ENCODE measurements around the gene UGT1A3.
"Not testable (repeated sequence)": the region's sequence is repeated elsewhere in the genome, so short reads cannot be mapped to it uniquely, and the experiment has no call there.

The UGT1A3 gene

DNA sequence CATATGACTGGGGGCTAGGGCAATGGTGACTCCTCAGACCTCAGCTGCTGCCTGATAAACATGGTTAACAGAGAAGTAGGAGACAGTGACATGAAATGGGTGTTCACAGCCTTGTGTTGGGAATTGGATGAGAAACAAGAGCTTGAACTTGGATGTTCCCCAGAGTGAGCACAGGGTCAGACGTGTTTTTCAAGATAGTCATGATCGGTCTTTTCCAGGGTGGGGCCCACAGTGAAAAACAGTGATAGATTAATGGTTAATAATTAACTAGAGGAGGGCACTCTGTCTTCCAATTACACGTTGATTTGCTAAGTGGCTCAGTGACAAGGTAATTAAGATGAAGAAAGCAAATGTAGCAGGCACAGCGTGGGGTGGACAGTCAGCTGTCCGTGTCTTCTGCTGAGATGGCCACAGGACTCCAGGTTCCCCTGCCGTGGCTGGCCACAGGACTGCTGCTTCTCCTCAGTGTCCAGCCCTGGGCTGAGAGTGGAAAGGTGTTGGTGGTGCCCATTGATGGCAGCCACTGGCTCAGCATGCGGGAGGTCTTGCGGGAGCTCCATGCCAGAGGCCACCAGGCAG, at the start of gene UGT1A3:
Gene UGT1A3, plus strand, starts transcription at position 320 of the 579 bp plus-strand sequence. Its CDS starts 85 bp downstream, at position 405.
- no peak for DNase-seq

GRCh38 chr2:233679196-233679595, 49.6 kb upstream of the UGT1A3 start:
- DNase-seq, result no peak

DNA sequence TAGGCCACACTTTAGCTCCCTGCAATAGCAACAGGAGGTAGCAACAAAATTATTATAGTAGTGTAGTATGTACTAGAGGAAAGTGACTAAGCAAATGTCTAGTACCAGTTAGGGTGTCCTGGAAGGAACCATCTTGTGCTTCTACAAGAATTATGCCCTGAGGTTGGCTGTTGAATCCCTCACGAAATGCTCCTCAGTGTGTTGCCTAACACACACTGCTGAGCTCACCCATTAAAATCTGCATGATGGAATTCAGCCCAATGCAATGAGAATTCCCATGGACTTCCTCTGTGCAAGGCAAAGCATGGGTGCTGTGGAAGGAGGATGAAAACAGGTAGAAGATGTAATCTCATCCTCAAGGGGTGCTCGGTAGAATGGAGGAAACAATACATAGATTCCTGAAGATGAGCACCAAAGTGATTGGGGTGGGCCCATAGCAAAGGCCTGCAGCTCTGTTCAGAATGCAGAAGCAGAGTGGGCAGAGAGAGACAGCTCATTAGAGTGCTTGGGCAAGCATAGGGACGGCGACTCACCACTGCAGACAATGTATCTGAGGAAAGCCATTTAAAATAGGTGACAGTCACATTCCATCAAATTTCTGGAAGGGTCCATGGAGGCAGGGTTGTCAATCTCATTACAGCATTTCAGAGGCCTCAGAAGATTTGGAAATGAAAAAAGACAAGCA, 48.3 kb upstream of the UGT1A3 start:
- no peak for DNase-seq

GRCh38 chr2:233681521-233682099, 47.2 kb upstream of the UGT1A3 start, which contains the start of gene UGT1A7:
Gene UGT1A7, plus strand, starts transcription at chr2:233681901. Its CDS starts 37 bp downstream, at chr2:233681938.
- DNase-seq, result no peak

- no peak for DNase-seq
Measured at GRCh38 chr2:233684640-233685039, 44.2 kb upstream of the UGT1A3 start.

DNA sequence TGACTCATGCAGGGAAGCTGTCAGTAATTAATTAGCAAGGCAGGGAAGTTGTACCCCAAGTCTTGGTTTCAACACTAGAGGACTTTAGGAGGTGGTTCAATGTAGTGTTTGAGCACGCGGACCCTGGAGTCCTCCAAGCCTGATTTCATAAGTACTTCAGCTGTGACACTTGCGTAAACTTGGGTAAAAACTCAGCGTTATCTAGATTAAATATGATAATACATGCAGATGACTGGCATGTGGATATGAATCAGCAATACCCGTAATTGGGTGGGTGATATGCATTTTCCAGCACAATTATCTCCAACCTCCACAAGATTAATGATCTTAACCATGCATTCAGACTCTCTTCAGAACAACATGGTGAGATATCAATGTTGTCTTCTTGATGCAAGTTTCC, 41.9 kb upstream of the UGT1A3 start:
- DNase-seq, result no peak

- no peak for DNase-seq
Measured at GRCh38 chr2:233688341-233688740, 40.5 kb upstream of the UGT1A3 start.

GRCh38 chr2:233689031-233689430, 39.8 kb upstream of the UGT1A3 start:
- no peak for DNase-seq

DNA sequence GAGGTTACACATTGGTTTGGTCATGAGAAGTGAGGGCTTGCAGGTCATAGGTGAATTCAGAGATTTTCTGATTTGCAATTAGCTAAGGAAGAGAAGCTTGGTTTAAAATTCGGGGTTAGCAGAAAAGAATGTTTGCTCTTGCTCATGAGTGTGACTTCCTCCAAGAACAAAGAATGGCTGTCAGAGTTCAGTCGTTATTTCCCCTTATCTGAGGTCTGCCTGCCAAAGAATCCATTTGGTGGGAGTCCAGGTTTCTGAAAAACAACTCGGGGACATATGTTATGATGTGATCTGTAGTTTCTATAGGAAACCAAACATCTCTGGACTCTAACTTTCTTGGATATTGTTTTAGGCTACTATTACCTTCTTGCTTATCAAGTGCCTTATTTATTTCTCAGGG, 39.3 kb upstream of the UGT1A3 start:
- no peak for DNase-seq

DNA sequence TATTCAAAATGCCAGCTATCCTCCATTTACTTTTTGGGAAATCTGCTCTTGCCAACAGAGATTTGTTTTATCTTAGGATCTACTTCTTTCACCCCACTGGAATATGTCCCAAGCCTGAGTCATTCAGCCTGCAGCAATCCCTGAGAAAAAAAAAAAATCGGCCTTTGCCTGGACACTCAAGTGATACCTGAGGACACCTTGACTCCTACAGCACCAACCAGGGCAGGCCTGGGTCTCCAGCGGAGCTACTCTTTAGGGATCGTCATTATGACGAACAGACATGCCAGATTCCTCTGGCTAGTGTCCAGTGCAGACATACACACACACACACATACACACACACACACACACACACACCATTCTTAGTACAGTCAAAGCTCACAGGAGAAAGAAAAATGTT, 38.4 kb upstream of the UGT1A3 start:
- DNase-seq, result no peak

DNA sequence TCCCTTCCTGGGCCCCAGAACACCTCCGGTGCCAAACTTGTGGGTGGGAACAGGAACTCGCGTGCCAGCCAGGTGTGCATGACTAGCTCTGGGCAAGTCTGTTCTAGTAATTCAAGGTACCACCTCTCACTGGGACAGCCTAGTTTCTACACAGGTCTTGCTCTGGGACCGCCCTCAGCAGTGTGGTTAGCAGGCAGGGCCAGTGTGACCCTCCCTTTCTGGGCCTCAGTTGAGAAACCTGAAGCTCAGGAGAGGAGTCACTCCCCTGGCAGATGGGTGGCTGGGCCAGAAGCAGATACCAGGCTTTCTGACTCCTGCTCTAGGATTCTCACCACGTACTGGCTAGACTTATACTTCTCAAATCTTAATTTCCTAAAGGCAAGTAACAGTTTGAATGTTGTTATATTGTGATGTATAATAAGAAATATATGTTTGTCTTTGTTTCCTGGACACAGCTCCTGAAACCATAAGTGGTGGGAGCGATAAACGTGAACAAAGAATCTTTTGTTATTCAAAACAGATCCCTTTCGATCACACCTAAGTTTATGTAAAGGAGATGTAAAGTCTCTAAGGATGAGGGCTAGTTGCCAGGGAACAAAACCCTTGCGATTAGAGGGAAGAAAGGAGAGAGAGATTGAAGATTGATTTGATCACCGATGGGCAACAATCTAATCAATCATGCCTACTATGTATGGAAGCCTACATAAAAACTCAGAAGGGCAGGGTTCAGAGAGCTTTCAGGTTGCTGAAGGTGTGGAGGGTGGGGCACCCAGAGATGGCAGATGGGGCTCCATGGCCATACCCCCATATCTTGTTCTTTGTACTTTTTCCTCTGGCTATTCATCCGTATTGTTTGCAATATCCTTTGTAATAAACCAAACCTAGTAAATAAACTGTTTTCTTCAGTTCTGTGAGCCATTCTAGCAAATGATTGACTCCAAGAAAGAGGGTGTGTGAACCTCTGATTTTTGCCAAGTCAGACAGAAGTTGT, 37.1 kb upstream of the UGT1A3 start:
- DNase-seq, result no peak

- no peak for DNase-seq
Measured at GRCh38 chr2:233692648-233693047, 36.2 kb upstream of the UGT1A3 start, which contains the start of gene UGT1A6. Gene UGT1A6, plus strand, starts transcription at chr2:233692890. Its CDS starts 115 bp downstream, at chr2:233693005.

DNA sequence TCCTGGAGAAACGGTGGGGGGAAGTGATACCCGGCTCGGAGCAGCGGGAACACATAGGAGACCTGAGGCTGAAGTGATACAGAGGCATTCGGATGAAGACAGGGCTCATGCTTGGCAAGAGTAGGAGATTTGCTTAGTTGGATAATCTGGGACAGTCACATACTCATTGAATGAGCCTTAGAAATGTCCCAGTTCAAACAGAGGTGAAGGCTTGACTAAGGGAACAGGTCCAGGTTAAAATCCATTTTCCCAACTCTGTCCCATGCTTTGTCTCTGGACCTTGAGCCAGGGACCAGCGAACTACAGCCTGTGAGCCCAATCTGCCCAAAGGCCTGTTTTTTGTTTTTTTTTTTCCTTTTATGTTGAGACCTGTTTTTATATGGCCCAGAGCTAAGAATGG, 34.9 kb upstream of the UGT1A3 start:
- no peak for DNase-seq

- DNase-seq, result no peak
Measured at GRCh38 chr2:233698740-233699139, 30.1 kb upstream of the UGT1A3 start.

DNA sequence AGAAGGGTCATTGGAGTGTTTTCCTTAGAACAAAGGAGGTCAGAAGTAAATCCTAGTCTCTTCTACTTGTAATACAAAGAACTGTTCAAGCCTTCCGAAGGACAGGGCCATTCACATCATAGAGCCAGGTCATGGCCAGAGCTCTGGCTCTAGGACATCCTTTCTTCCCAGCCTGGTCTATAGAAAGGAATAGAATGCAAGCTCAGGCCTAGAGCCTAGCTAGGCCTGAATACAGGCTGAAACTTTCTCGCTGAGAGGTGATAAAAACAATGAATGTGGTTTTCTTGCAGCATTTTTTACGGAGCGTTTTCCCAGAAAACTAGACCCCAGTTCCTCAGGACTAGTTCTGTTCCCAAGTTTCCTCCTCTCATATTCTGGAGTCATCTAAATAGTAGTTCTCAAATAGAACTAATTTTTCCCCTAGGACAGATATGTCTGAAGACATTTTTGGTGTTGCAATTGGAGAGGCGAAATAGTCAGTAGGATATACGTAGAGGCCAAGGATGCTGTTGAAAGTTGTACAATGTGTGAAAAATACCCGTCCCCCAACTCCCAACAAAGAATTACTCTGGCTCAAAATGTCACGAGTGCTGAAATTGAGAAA, 29.3 kb upstream of the UGT1A3 start:
- DNase-seq, result no peak

GRCh38 chr2:233700028-233700635, 28.7 kb upstream of the UGT1A3 start:
- peak in 2 of 56 donors; percentile 3 to 23 for DNase-seq

GRCh38 chr2:233700842-233701241, 28.0 kb upstream of the UGT1A3 start:
- not testable (repeated sequence) for DNase-seq

GRCh38 chr2:233702238-233702637, 26.6 kb upstream of the UGT1A3 start:
- DNase-seq, result no peak

GRCh38 chr2:233705911-233706506, 22.8 kb upstream of the UGT1A3 start:
- DNase-seq, result no peak

- no peak for DNase-seq
Measured at GRCh38 chr2:233706720-233707119, 22.1 kb upstream of the UGT1A3 start.
